Stimulated activated CD4-positive, alpha-beta T cell treated with anti-CD3 and anti-CD28 coated beads, Interleukin-1b, Interleukin-23, amount 100 ng/mL, for 1 hour (primary cell): ENCODE results near the gene CCDC142.
"Not testable (repeated sequence)": the region's sequence is repeated elsewhere in the genome, so short reads cannot be mapped to it uniquely, and the experiment has no call there.

Experiments
- DNase-seq, 2 donors: peaks; one replicate each; pipeline ENCODE4 v3.0.0-alpha.2; 2020; ENCODE audit warnings: low read depth in 2 of 2

The CCDC142 gene

DNA sequence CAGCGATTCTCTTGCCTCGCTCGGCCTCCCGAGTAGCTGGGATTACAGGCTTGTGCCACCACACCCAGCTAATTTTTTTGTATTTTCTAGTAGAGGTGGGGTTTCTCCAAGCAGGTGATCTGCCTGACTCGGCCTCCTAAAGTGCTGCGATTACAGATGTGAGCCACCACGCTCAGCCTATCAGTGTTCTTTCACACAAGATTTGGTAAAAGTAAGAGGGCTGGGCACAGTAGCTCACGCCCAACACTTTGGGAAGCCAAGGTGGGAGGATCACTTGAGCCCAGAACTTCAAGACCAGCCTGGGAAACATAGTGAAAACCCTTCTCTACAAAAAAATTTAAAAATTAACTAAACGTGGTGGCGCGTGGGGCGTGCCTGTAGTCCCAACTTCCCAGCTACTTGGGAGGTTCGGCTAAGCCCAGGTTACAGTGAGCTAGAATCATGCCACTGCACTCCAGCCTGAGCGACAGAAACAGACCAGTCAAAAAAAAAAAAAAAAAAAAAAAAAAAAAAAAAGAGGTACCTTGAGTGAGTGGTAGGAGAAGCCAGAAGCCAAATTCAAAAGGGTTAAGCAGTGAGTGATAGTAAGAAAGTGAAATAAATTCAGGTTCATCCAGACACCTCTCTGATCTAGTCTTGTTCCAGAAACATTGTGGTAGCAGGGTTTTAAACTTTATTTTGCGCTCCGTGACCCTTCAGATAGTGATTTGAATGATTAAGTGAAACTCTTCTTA lies 11.3 kb downstream of the CCDC142 start:
- no peak for DNase-seq

DNA sequence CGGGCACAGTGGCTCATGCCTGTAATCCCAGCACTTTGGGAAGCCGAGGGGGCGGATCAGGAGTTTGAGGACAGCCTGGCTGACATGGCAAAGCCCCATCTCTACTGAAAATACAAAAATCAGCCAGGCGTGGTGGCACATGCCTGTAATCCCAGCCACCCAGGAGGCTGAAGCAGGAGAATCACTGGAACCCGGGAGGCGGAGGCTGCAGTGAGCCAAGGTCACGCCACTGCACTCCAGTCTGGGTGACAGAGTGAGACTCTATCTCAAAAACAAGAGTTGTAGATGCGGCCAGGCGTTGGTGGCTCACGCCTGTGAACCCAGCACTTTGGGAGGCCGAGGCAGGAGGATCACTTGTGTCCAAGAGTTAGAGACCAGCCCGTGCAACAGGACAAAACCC lies 12.1 kb downstream of the CCDC142 start:
- not testable (repeated sequence) for DNase-seq

DNA sequence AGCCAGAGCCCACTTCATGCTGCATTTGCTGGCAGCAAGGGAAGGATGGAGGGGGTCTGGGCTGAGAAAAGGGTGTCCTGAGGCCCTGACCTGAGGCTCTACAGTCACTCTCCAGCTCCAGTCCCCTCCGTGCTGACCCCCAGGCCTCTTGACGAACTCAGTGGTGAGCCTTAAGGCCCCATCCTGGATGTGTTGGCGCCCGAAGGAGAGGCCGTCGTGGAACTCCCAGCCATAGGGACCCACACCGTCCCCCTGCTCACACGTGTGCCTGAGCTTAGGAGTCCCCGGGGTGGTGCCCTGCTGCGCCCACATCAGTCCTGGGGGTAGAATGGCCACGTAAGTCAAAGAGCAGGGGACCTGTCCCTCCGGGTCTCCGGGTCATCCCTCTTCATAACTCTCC lies 18.4 kb downstream of the CCDC142 start:
- DNase-seq, result no peak

DNA sequence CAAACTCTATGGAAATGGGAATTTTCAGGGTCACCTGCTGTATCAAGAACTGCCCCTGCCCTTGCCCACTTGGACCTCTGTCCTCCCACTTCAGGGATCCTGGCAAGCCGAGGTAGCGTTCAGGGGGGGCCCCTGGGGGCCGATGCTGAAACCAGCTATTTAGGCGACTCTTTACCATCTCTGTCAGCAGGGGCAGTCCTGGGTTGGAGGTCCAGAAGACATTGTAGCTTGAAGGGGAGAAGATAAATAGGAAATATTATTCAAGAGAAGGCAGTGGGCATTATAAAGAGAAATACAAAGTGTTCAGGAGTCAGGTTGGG lies 20.1 kb downstream of the CCDC142 start:
- DNase-seq, result no peak

DNA sequence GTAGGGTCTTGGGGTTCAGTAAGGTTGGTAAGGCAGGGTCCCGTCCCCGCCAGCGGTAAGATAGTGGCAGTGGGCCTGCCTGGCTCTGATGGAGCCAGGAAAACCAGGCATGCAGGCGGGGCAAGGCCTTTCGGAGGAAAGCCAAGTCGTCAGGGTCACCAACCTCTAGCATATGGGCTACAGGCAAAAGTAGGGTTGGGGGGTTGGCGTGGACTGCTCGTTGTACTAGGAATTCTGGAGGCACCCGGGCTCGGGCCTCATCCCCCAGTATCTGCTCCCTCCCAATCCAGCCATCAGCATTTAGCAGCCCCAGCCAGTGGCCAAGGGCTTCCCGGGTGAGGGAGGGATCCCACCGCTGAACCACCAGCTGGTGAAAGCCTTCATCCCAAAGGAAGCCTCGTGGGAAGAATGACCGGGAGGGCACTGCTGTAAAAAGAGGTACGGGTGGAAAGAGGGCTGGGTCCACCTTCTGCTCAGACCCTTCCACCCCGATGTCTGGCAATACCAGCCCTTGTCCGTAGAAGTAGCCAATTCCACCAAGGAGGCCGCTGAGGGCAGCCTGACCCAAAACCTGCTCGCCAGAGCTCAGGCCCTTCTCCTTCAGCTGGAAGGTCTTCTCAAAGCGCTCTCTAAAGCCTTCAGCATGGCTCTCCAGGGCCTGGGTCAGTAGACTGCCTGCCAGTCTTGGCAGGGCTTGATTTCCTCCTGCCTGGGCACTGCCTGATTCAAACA lies 20.6 kb downstream of the CCDC142 start:
- DNase-seq, result no peak

DNA sequence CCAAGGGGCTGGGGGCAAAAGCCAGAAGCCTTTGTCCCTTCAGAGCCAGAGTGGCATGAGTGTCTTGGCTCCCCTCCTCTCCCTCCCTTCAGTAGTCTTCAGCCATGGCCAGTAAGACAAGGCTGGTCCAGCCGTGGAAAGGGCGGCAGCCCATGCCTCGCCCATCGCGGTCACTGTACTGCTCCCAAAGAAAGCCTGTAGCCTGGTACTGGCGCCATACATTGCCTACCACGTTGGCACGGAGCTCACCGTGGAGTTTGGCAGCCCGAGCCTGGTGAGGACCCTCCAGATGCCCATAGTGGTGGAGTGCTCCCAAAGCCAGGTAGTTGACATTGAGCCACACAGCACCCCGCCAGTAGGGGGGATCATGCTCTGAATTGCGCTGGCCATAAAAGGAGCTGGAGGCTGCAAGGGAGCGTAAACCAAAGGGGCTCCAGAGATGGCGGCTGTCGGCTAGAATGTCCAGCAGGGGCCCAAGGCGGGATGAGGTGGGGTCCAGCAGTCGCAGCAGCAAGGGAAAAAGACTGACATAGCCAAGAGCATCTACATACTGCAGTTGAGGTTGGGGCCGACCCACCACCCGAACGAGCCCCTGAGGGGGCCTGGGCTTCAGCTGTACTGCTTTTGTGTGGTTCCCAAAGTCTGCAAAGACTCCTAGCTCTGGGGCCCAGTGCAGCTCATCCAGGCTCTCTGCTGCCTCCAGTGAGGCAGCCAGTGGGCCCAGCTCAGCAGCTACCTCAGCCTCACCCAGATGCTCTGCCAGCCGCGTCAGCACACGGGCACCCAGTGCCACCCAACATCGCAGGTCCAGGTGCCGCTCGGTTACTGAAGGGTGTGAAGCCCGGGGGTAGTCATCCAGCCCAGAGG lies 21.4 kb downstream of the CCDC142 start:
- DNase-seq, result no peak

DNA sequence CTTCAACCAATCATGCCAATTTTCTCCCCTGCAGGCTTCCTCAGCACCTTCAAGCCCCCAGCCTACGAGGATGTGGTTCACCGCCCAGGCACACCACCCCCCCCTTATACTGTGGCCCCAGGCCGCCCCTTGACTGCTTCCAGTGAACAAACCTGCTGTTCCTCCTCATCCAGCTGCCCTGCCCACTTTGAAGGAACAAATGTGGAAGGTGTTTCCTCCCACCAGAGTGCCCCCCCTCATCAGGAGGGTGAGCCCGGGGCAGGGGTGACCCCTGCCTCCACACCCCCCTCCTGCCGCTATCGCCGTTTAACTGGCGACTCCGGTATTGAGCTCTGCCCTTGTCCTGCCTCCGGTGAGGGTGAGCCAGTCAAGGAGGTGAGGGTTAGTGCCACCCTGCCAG lies 22.6 kb downstream of the CCDC142 start:
- DNase-seq, result not testable (repeated sequence)

DNA sequence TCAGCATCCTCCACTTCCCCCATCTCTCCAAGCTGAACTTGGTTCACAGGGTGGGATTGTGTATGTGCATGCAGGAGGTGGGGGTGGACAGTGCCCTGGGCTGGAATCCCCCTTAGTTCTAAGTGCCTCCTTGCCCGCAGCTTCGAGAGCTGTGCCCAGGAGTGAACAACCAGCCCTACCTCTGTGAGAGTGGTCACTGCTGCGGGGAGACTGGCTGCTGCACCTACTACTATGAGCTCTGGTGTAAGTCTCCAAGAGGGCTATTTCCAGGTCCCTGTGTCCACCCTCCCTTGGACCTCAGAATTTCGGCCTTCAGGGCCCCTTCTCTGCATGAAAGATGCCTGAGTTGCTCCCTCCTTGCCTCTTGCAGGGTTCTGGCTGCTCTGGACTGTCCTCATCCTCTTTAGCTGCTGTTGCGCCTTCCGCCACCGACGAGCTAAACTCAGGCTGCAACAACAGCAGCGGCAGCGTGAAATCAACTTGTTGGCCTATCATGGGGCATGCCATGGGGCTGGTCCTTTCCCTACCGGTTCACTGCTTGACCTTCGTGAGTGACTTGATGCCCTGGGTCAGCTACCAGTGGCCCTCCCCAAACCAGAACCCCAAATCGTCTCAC lies 23.2 kb downstream of the CCDC142 start:
- DNase-seq, result not testable (repeated sequence)

DNA sequence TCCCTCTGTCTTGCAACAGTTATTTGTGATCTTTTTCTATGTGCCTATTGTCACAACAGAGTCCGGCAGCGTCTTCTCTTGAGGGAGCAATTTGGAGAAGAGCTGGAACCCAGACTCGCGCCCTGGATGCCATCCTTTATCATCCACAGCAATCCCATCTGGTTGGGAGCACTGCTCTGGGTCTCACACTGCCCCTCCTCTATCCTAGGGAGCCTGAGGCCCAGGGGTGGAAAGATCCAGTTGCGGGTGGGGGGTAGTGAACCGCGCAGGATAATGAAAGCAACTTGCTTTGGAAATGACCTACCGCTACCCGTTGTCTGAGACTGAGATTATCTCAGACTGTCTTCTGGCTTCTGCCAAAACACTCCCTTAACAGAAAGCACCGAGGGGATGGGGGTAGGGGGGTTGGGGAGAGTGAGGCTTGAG lies 23.8 kb downstream of the CCDC142 start:
- DNase-seq, result no peak

DNA sequence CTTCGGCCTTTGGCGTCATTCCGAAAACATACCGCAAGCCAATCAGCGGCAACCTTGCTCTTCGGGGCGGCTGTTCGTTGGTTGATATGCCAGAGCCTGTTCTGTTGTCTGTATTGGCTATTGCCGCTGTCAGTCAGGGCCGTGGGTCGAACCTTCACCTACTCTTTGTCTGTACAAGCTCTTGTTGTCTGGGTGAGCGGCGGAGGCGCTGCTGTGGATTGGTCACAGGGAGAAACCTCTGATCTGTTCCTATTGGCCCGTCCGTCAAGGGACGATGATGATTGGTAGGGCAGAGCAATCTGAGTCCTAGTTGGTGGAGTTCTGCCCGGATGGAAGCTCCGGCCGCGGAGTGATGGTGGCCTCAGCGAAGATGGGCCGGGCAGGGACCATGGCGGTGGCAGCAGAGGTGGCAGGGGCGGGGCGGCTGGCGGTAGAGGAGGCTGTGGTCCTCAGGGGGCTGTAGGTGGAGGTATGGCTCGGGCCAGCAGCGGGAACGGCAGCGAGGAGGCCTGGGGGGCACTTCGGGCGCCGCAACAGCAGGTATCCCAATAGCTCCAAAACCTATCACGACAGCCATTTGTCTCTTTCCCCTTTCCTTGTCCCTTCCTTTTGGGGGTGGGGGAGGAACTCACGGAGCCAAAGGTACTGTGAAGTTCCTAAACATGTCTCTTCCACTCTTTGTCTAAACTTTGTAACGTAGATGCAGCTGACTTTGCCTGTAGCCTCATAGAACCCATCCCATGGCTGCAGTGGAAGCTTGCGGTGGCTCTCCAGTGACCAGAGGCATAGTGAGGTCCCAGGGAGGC lies 24.5 kb downstream of the CCDC142 start, which contains the start of gene WBP1:
WBP1 (plus strand) TSS at position 307 of the 806 bp plus-strand sequence; CDS start at position 472, 165 bp downstream.
- DNase-seq, result peak; percentile 92 to 98

DNA sequence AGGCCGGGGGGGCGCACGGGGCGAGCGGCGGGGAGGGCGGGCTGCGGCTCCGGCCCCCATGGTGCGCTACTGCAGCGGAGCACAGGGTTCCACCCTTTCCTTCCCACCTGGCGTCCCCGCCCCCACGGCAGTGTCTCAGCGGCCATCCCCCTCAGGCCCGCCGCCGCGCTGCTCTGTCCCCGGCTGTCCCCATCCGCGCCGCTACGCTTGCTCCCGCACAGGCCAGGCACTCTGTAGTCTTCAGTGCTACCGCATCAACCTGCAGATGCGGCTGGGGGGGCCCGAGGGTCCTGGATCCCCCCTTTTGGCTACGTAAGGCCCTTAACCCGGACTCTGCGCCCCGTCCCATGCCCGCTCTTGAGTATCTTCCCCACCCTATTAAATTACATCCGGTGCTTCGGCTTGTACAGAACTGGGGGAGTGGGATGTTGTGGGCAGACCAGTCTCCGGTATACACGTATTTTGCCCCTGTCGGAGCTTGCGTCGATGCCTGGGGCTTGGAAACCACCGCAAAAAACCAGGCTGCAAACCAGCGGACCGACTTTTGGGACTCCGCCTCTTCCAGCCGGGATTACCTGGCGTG lies 25.2 kb downstream of the CCDC142 start:
- peak; percentile 54 to 70 for DNase-seq

DNA sequence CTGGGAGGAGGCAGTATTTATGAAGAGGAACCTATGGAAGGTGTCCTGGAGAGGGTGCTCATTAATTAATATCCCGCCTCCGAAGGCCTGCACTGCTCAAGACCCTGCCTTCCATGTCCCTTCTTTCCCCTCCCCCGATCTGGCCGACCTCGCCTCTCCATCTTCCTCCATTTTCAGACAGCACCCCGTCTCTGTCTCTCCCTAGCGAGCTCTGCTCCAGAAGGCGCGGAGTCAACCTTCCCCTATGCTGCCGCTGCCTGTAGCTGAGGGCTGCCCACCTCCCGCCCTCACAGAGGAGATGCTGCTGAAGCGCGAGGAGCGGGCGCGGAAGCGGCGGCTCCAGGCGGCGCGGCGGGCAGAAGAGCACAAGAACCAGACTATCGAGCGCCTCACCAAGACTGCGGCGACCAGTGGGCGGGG lies 25.7 kb downstream of the CCDC142 start:
- no peak for DNase-seq

DNA sequence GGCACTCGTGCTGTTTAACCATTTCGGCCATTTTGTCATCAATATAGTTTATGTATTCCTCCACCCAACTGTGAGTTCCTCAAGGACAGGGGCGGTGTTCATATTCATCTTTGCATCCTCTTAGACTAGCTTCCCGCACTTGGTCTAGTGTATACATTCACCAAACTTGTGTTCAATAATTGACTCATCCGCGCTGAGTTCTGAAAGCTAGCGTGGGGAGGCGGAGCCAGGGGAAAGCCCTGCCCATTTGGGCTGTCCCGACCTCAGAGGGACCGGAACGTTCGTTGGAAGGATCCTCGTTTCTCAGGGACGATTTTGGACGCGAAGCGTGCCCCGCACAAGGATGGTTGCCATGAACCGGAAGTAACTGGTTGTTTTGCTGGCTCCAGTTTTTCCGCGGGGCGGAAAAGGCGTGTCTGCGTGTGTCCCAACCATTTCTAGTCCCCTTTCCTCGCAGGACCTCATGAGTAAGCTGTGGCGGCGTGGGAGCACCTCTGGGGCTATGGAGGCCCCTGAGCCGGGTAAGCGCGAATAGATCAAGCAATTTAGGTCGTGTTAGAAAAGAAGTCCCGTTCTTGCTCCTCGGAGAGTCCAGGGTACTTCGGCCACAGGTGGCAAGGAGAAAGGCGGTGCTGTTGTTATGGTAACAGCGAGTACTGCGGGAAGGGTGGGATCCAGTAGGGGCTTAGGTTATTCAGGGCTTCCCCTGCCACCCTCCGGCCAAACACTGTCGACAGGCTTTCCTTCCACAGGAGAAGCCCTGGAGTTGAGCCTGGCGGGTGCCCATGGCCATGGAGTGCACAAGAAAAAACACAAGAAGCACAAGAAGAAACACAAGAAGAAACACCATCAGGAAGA lies 27.9 kb downstream of the CCDC142 start, which contains the start of gene INO80B:
INO80B (plus strand) TSS at position 434 of the 858 bp plus-strand sequence; CDS start at position 464, 30 bp downstream.
- peak; percentile 93 to 94 for DNase-seq

DNA sequence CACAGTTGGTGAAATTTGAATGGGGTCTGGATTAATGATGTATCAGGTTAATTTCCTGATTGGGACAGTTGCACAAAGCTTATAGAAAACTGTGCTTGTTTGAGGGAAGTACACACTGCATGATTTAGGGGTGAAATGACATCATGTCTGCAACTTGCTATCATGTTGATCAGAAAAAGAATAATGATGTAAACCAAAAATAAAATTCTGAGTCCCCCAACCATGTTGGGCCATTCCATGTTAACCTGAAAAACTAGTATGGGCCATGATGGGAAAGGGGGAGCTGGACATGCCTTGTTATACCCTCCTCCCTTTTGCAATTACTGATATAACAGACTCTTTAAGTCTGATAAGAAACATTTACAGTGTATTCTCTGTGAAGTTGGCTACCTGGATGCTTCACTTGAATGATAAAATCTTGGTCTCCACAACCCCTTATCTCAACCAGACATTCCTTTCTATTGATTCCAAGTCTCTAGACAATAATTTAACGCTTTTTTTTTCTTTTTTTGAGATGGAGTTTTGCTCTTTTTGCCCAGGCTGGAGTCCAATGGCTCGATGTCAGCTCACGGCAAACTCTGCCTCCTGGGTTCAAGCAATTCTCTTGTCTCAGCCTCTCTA lies 32.1 kb downstream of the CCDC142 start:
- DNase-seq, result no peak

DNA sequence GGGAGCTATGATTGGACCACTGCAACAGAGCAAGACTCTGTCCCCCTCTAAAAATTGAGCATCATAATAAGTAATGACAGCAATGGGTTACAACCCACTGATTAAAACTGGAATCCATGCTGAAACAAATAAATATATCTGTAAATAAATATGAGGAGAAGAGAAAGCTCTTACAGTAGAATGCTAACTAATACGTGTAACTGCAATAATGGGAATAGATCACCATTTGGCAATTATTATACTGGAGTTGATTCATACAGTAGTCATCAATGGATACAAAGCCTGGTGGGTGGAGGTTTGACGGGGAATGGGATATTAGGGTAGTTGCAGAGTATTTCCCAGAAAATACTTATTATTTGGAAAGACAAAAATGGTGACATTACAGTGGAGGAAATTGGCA lies 34.0 kb downstream of the CCDC142 start:
- no peak for DNase-seq

DNA sequence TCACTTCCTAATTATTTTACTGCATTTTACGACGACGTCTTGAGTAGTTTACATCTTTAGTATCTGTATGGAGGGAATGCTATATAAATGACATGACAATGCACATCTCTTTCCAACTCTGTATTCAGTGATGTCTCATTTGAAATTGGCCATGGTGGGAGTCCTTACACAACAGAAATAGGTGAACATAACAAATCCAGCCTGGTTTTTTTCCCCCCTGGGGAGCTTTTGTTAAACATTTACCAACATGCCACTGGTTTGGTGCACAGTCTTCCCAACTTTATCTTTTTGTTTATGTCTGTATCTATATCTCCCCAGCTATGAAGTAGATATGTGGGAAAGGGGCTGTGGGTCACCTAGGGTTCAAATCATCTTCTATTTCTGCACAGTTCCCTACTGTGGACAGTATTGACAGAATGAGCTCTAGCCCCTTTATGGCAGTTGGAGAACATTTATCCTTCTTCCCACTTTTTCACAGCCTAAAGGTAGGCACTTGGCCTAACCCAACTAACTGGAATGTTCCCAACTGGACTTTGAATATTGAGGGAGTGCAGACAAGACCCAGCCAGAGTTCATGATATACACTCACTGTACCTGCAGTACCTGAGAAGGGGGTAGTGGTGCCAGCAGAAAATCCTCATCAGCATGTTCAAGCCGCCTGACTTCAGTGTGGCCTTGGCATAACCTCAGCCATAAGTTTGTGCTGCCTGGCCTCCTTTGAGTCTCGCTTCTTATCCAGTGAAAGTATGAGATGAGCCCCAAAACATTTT lies 35.4 kb downstream of the CCDC142 start:
- no peak for DNase-seq

DNA sequence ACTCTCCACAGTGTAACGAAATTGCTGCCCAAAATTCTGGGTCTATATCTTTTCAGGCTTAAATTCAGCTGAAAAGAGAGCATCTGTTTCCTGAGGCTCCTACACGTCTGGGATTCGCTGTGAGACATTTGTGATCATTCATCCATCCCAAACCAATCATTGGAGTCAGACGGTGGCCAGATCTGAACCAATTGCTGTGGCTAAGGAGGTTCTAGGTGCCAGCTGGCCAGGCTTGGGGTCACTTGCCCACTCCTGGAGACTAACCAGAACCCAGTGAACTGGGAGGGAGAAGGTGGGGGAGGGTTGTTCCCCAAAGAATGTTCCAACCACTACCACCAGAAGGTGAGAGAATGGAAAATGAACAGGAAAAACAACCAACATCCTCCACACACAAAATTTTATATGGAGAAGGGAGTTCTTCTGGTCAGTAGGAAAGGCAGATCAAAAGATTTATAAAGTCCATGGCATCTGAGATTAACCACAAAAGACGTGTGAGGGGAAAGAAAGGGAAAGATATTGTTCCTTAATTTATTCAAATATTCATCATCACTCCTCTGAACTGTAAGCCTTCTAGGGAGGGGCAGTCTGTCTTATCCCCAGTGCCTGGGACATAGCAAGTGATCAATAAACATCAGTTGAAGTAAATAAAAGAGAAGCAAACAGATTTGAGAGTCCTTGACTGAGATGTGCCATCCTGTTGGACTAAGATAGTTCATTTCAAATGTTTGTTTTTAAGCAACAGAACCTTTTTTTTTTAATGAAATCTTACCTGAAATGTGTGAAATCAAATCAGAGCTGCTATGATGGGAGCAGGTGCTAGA lies 38.1 kb downstream of the CCDC142 start:
- no peak for DNase-seq
